HG03025 (cell line): ENCODE results near the gene PRR29.

ENCODE experiments used
- ATAC-seq: cut with Tn5 transposase; IDR thresholded peaks from one replicate; pipeline ENCODE4 v1.9.1; 2021; ENCODE audit warnings: mild to moderate bottlenecking, moderate library complexity; ENCODE audit not compliant: unreplicated experiment, low FRiP score

The PRR29 gene

GRCh38 chr17:64038331-64039105, 40.4 kb downstream of the PRR29 start:
- ATAC-seq: no peak

GRCh38 chr17:64039106-64039400, 40.9 kb downstream of the PRR29 start:
- ATAC-seq: no peak

GRCh38 chr17:64040206-64040605, 42.1 kb downstream of the PRR29 start:
- ATAC-seq: no peak

- ATAC-seq: no peak
These were observed 43.8 kb downstream of the PRR29 start for GRCh38 chr17:64041912-64042311.

GRCh38 chr17:64042700-64043485, 44.7 kb downstream of the PRR29 start:
- no peak for ATAC-seq

GRCh38 chr17:64045176-64045575, 47.0 kb downstream of the PRR29 start:
- ATAC-seq: no peak

GRCh38 chr17:64048805-64049204, 50.7 kb downstream of the PRR29 start:
- ATAC-seq: no peak

- no peak for ATAC-seq
These were observed 53.0 kb downstream of the PRR29 start for GRCh38 chr17:64051153-64051552.

- ATAC-seq: no peak
These were observed 55.0 kb downstream of the PRR29 start for GRCh38 chr17:64053101-64053500.
